22Rv1 (cell line): ENCODE results near the gene STX10.

Source experiments
- ZFX ChIP-seq: fragments of 450-650 bp; IDR thresholded peaks from 2 replicates; pipeline ENCODE4 v1.6.1; 2017; ENCODE audit warnings: antibody characterized with exemption, borderline replicate concordance
- TF ChIP-seq, protein P1 (sequence below): fragments of 450-650 bp; IDR thresholded peaks from 2 replicates; pipeline ENCODE4 v1.5.1; 2017; ENCODE audit warnings: mild to moderate bottlenecking

DNA sequence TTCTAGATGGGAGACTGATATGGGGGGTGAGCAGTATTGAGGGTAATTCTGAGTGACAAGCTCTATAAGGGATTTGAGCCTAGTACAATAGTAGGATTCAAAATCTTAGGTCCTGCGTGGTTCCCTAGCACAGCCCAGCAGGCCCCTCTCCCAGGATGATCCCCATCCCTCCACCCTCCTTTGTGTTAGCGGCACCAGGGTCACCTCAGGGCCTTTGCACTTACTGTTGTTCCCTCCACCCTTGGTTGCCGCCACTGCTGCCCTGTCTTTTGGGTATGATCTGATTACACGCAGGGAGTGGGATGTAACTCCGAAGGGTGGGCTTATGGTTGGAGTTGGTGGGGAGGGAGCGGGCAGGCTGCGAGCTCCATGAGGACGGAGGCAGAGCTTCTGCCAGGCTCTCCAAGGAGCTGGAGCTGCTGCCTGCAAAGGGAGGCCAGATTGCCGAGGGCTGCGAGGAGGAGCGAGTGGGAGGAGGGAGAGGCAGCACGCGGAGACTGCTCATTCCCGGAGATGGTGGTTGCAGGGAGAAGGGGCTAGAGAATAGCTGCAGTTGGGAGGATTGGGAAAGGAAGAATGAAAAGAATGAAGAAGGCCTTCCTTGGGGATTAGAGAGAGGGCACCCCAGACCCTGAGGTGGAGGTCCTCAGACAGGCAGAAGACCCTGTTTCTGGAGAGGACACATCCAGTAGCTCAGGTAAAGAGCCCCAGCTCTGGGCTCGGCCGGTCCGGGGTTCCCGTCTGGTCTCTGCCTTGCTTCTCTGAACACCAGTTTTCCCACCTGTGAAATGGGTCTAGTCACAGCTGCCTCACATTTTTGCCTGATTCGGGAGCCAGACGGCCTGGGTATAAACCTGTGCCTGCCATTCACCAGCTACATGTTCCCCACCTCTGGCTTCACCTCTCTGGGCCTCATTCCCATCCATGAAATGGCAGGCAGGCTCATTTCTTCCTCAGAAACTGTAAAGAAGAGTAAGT, 26.9 kb downstream of the STX10 start:
- TF ChIP-seq, protein P1, sequence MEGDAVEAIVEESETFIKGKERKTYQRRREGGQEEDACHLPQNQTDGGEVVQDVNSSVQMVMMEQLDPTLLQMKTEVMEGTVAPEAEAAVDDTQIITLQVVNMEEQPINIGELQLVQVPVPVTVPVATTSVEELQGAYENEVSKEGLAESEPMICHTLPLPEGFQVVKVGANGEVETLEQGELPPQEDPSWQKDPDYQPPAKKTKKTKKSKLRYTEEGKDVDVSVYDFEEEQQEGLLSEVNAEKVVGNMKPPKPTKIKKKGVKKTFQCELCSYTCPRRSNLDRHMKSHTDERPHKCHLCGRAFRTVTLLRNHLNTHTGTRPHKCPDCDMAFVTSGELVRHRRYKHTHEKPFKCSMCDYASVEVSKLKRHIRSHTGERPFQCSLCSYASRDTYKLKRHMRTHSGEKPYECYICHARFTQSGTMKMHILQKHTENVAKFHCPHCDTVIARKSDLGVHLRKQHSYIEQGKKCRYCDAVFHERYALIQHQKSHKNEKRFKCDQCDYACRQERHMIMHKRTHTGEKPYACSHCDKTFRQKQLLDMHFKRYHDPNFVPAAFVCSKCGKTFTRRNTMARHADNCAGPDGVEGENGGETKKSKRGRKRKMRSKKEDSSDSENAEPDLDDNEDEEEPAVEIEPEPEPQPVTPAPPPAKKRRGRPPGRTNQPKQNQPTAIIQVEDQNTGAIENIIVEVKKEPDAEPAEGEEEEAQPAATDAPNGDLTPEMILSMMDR: no peak
- TF ChIP-seq ZFX: no peak
